Measurements from ENCODE around the gene DNMT3A.
A peak's percentile ranks its signal among the peaks of the same experiment; 100 is the strongest.

Gene DNMT3A

DNA sequence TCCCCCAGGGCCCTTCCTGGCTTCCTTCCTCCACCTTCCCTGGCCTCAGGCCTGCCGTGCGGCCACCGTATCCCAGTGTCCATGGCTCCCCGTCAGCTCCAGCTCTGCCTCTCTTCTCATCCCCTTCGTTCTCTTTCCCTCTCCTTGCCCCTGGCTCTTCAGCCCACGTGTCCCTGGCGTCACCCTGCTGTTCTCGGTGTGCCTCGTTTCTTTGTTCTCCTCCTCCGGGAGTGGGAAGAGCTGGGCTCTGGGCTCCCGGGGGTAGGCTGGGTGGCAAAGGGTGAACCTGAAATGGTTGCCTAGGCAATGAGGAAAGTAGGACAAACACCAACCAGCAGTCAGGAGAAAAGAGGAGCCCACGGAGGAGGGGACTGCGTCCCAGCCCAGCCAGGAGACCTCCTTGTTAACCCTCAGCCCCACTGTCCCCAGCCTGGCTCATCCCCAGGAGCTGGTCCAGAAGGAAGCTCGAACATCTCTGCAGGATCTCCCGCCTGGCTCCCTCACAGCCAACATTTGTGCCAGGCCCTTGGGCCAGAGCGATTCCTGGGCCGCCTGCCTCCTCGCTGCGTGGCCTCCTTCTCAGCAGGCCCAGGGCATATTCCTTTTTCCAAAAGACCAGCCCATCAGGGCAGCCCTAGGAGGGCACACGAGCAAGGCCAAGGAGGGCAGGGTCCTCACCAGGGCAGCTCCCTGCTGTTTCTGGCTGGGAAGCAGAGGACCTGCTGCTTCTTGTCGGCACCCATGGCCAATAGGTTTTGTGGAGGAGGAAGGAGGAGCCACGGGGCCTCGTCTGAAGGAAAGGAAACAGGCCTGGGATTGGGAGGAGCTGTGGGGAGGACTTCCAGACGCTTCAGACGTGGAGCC is 30.9 kb upstream of the DNMT3A start:
- no peak for DNase-seq

DNA sequence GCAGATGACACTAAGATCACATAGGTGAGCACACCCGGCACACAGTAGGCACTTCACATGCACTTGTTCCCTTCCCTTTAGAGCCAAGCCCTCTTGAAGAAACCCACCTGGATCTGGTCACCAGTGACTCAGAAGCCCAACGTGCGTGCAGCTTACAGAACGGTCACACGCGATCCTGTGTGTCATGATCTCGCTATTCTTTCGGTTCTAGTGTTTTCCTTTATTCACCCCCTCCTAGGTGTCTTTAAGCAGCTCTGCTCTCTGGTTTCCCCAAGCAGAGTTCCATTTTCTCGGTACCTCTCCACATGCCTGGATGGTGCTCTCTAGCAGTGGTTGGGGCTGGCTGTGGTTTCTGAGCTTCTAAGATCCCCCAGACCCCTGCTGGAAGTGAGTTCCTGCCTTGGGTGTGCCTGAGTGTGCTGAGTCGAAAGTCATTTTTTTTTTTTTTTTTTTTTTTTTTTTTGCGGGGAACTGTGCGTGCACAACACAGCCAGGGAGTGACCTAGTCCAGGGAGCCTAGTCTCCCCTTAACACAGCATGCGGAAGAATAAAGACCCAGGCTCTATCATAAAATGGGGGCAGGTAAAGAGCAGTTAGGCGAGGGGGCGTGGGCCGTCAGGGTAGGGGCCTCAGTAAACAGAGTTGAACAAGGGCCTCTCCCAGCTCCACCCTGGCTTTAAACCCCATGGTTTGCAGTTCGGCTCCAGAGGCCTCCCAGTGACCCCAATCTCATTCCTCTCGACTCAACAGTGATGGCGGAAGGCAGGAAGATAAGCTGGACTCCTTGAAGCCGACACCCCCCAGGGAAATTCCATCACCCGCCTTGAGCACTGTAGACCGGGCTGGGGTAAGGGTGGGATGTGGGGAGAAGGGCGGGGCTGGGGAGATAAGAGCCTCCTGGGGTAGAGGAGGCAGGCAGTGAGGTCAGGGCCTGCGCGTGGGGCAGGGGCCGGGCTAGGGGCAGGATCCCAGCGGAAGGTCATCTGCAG is 29.8 kb upstream of the DNMT3A start:
- no peak for DNase-seq

DNA sequence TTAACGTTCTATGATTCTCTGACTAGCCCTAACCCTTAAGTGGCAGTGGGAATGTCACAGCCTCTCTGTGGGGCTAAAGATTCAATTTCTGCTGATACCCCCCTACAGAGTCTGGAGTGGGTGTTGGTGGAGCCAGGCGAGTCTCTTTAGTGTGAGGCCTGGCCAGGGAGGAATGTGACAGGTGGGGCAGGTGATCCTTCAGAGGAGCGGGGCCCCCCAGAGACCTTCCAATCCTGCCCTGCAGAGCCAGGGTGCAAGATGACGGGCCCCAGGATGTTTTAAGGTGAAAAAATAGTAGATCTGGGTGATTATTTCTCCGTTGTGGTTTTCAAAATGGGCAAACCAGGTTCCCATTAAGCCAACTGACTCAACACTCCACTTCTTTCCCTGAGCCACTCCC is 28.2 kb upstream of the DNMT3A start:
- DNase-seq = no peak

DNA sequence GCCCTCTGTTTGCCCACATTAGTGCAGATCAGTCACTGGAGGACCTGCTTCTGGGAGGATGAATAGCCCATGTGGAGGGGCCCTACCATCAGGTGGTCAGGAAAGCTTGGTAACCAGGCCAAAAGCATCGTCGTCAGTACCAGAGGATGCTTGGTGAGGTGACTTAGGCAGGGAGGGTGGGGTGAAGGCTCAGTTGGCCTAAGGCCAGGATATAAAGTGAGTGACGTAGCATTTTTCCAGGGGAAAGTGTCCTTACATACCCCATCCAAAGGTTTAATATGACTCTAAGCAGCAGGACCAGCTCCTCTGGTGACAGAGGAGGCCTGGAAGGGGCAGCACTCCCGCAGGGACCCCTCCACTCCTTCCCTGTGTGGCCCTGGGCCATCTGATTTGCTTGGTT is 27.7 kb upstream of the DNMT3A start:
- DNase-seq = no peak

DNA sequence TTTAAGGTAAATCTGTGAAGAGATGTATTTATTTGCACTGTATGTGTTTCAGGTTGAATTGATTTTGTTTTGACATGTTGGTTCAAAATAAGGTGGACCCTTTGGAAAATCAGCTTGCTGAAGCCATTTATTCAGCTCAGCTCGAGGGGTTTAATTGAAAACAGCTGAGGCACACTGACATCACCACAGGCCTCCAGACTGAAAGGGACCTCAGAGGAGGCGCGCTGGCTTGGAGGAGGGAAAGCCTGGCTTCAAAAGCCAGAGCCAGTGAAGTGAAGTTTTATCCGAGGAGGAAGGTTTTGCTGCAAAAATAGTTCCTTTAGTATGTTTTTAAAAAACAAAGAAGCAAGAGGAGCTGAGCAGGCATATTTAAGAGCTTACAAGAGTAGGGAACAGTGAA is 26.9 kb upstream of the DNMT3A start:
- DNase-seq = no peak

GRCh38 chr2:25367296-25367695 is 25.6 kb upstream of the DNMT3A start:
- no peak for DNase-seq

- no peak for DNase-seq
These were observed 24.9 kb upstream of the DNMT3A start for GRCh38 chr2:25366629-25367028.

DNA sequence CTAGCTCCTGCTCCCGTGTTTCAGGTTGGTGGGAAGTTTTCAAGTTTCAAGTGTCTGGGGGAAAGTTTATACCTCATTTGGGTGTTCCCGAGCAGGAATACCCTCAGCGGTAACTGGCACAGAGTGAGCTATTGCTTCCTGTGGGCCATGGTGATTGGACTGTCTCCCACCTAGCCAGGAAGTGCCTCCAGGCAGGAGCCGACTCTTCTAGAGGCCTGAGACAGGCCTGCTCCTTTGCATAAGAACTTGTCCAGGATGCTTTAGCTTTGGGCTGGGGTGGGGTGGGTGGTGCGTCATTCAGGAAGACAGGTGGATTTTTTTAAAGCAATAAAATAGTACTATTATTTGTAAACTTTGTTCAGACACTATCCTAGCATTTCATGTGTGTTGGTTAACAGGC is 23.5 kb upstream of the DNMT3A start:
- no peak for DNase-seq

DNA sequence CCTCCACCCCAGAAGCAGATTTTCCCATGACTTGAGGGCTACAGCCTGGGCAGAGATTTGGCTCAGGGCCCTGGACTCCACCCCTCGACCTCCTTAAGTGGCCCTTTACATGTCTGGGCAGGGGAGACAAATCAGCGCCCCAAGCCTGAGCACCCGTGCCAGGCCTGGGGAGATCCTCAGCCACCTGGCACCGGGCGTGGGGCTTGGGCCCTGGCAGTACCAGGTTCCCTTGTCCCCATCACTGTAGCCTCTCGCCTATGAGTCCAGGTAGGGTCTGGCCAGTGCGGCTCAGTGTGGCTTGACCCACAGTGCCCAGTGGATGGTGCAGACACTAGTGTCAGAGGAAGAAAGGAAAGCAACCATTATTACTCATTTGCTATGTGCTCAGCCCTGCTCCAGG is 22.0 kb upstream of the DNMT3A start:
- no peak for DNase-seq

GRCh38 chr2:25362434-25363145 is 20.9 kb upstream of the DNMT3A start:
- peak; percentile 59 for DNase-seq

GRCh38 chr2:25362049-25362433 is 20.3 kb upstream of the DNMT3A start:
- peak; percentile 95 for DNase-seq

GRCh38 chr2:25361261-25362048 is 19.7 kb upstream of the DNMT3A start:
- DNase-seq = no peak

- DNase-seq = no peak
These were observed 17.1 kb upstream of the DNMT3A start for GRCh38 chr2:25358836-25359235.

- DNase-seq = no peak
These were observed 16.6 kb upstream of the DNMT3A start for GRCh38 chr2:25358249-25358815.

GRCh38 chr2:25356088-25356487 is 14.4 kb upstream of the DNMT3A start:
- DNase-seq = no peak

DNA sequence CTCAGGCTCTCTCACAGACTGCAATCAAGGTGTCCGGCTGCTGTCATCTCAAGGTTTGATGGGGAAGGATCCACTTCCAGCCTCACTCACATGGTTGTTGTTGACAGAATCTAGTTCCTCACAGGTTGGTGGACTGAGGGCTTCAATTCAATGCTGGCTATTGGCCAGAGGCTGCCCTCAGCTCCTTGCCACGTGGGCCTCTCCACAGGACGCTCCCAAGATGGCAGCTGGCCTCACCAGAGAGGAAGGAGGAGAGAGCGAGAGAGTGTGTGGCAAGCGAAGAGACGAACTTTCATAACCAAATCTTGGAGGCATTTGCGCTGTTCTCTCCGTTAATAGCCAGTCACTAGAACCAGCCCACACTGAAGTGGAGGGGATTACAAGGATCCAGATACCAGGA is 13.5 kb upstream of the DNMT3A start:
- DNase-seq = no peak

GRCh38 chr2:25354116-25354515 is 12.4 kb upstream of the DNMT3A start:
- no peak for DNase-seq

DNA sequence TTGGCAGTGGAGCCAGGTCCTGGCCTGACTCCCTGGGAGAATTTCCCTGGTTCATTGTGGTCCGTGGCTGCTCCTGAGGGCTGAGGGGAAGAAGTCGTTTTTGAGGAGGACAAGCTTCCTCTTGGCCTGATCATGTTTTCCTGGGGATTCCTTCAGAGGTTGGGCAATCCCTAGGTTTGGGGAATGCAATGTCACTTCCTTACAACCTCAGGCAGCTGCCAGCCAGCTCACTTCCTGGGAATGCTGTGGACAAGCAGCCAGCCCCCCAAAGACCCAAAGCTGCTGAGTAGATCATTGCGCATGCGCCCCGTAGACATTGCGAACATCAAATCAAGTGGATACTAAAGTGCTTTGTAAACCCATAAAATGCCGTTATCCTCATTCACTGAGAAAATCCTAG is 7.7 kb upstream of the DNMT3A start:
- DNase-seq = no peak

- DNase-seq = no peak
These were observed 6.1 kb upstream of the DNMT3A start for GRCh38 chr2:25347846-25348245.

- DNase-seq = peak; percentile 48
These were observed 5.6 kb upstream of the DNMT3A start for GRCh38 chr2:25347205-25347815.

GRCh38 chr2:25343187-25343825 is 1.6 kb upstream of the DNMT3A start:
- no peak for DNase-seq

Measured in activated naive CD4-positive, alpha-beta T cell treated with Interleukin-2 at 50 U/mL for 16 hours (primary cell).